Neural progenitor cell (in vitro differentiated cells): ENCODE measurements around the gene CCDC122.

Source experiments
- CTCF ChIP-seq: fragments of 200-600 bp; sonication (generic); IDR thresholded peaks from 2 replicates; pipeline ENCODE4 v1.5.1; 2017; ENCODE audit warnings: antibody characterized with exemption, mild to moderate bottlenecking
- EZH2 ChIP-seq: fragments of 200-600 bp; sonication (generic); IDR thresholded peaks from 2 replicates; pipeline ENCODE4 v1.6.1; 2017; ENCODE audit warnings: antibody characterized with exemption, mild to moderate bottlenecking, moderate library complexity

GRCh38 chr13:43805071-43805468 is 74.5 kb downstream of the CCDC122 start:
- no peak for TF ChIP-seq EZH2
- TF ChIP-seq CTCF: no peak
